Occipital lobe (tissue), 2 donors: ENCODE data around the gene PRR11. TPM values are rescaled to one million over a fixed set of nuclear protein-coding genes. Genes with fewer than 3 reads are reported as not detected.
"Not testable (repeated sequence)": the region's sequence is repeated elsewhere in the genome, so short reads cannot be mapped to it uniquely, and the experiment has no call there.

Source experiments
- DNase-seq: peaks from one replicate; lab custom pipeline; 2025; lab: John Stamatoyannopoulos, UW
- total RNA-seq: library from RNA; depleted of rRNA; stranded (reverse); fragments of >200 nt; gene quantifications from one replicate; pipeline ENCODE4 v1.2.3, GENCODE V29; 2014

The PRR11 gene
- total RNA-seq = 2.0 TPM

DNA sequence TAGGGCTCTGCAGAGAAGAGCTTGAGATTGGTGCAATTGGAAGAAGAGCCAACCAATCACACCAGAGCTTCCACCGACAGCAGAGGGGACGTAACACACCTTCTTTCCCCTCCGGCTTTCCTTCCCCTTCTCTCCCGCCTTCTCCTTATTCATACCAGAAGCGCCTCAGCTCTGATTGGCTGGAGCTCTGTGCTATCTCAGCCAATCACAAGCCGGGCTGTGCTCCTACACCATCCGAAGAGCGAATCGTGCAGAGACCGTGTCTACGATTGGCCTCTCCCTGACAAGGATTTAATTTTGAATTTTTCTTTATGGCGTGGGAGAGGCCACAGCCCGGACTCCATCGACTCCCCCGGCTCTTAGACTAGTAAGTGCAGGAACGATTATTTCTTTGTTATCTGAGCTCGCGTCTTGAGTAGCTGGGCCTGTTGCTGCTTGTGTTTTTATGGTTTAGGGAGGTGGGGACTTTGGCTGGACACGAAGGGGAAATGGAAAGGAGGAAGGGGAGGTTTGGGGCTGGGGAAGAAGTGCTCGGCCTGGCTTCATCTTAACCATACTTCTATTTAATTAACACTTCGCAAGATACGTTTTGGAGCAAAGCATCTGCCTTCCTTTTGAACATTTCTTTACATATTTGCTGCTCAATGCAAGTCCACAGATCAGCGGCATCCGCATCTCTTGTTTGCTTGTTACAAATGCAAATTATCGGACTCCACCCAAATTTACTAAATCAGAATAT is at the start of gene PRR11:
TSS of gene PRR11 (plus strand) at position 308 of the 739 bp plus-strand sequence. CDS start 14,007 bp downstream, outside the sequence.
- DNase-seq = peak; percentile 100

- peak; percentile 64 for DNase-seq
Measured at GRCh38 chr17:59105852-59106462, 49.6 kb upstream of the PRR11 start.

GRCh38 chr17:59106463-59107305 is 48.9 kb upstream of the PRR11 start, which contains the start of gene TRIM37:
TSS of gene TRIM37 (minus strand) at chr17:59106880. CDS start at chr17:59106461, 419 bp downstream.
- DNase-seq = peak; percentile 95

GRCh38 chr17:59107306-59107670 is 48.3 kb upstream of the PRR11 start:
- no peak for DNase-seq

GRCh38 chr17:59108400-59109102 is 47.0 kb upstream of the PRR11 start:
- DNase-seq = no peak

- DNase-seq = no peak
Measured at GRCh38 chr17:59110973-59111372, 44.6 kb upstream of the PRR11 start.

- DNase-seq = no peak
Measured at GRCh38 chr17:59111539-59111938, 44.0 kb upstream of the PRR11 start.

DNA sequence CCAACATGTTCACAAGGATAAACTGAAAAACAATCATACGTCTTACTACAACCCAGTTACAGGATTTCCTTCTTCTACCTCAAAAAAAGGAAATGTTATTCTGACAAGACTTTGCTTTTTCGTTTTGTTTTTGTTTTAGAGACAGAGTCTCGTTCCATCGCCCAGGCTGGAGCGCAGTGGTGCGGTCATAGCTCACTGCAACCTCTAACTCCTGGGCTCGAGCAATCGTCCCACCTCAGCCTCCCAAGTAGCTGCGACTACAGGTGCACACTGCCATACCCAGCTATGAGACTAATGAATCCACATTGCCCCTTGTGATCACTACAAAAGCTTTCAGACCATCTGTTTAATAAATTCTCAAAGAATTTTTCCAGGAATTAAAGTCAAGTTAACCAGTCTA is 40.1 kb upstream of the PRR11 start:
- no peak for DNase-seq

GRCh38 chr17:59121901-59122480 is 33.6 kb upstream of the PRR11 start:
- no peak for DNase-seq

GRCh38 chr17:59124665-59125064 is 30.9 kb upstream of the PRR11 start:
- DNase-seq = no peak

- DNase-seq = no peak
Measured at GRCh38 chr17:59126809-59127417, 28.6 kb upstream of the PRR11 start.

- DNase-seq = no peak
Measured at GRCh38 chr17:59129814-59130213, 25.7 kb upstream of the PRR11 start.

DNA sequence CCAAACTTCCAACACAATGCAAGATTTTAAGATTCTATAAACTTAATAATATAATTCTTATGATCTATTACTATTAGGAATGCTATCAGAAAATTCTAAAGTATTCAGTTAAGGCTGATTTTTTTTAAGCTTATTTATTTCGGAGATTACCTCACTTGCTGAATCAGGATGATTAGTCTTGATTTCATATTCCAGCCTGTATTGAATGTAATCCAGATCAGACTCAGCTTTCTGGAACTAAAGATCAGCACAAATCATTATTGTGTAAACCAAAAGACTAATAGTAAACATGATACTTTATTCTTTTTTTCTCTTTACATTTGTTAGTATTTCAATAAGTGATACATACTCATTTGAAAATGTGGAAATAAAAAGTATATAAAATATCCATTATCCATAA is 24.4 kb upstream of the PRR11 start:
- no peak for DNase-seq

GRCh38 chr17:59138339-59138738 is 17.2 kb upstream of the PRR11 start:
- DNase-seq = not testable (repeated sequence)

- no peak for DNase-seq
Measured at GRCh38 chr17:59139939-59140338, 15.6 kb upstream of the PRR11 start.

GRCh38 chr17:59141860-59142259 is 13.7 kb upstream of the PRR11 start:
- DNase-seq = no peak

- DNase-seq = no peak
Measured at GRCh38 chr17:59145571-59146096, 9.9 kb upstream of the PRR11 start.

GRCh38 chr17:59149051-59149450 is 6.5 kb upstream of the PRR11 start:
- no peak for DNase-seq

GRCh38 chr17:59149841-59150511 is 5.6 kb upstream of the PRR11 start:
- DNase-seq = no peak

DNA sequence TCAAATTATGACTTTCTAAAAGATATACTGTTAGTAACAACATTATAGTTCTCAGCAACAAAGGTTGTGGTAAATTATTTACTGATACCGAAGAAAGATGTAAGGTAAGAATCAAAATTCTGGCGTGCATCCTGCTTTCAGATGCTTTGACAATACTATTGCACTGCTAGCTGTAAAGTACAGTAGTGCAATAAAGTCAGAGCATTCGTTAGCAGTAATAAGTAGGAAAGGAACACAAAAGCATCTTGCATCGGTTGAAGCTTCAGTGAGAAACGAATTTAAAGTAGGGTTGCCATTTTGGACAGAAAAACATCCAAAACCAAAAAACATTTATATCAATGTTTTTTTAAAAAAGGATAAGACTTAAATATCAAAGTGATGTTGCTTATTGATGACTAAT is 4.5 kb upstream of the PRR11 start:
- DNase-seq = no peak
